Ovary (tissue), 3 donors: Measurements from ENCODE around the gene MANEAL.

Source experiments
- POLR2A ChIP-seq: fragments of 450-650 bp; IDR thresholded peaks from one replicate; pipeline ENCODE4 v1.6.1; 2017; ENCODE audit warnings: antibody characterized with exemption, mild to moderate bottlenecking, moderate library complexity
- TF ChIP-seq, protein P1 (sequence below), 3 donors: fragments of 450-650 bp in 2 of 3; fragments of 200-600 bp in 1 of 3; IDR thresholded peaks; one replicate each; pipeline versions ENCODE4 v1.5.1 to v1.8.0; 2016 to 2022; ENCODE audit warnings: antibody characterized with exemption in 3 of 3, mild to moderate bottlenecking in 1 of 3
- donor health status: DM: no; HTN: no; CAD: no.

DNA sequence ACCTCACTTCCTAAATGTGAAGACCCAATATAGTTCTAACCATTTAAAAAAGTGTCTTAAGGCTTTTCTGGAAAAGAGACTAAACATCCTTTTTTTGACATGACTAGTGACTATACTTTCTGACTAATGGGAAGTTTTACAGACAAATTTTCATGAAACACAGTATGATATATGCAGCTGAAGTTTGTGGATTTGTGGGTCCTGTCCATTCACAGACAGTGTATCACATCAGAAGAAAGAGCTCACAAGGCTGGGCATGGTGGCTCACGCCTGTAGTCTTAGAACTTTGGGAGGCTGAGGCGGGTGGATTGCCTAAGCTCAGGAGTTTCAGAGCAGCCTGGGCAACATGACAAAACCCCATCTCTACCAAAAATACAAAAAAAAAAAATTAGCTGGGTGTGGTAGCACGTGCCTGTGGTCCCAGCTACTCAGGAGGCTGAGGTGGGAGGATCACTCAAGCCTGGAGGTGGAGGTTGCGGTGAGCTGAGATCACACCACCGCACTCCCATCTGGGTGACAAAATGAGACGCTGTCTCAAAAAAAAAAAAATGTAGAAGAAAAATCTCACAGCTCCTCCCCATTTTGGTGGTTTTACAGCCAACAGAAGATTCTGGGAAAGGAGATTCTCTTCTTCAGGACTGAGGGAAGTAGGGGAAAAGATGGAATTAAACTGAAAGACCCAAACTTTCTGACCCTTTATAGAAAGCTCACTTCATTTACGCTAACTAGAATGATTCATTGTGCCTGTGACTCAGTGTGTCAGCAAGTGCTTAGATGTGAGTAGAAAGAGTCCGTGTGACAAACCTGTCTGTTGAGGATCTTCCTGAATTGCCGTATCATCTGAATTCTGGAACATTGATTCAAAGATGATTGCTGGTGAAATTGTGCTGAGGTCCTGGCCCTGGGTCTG lies 29.5 kb downstream of the MANEAL start:
- TF ChIP-seq, protein P1, sequence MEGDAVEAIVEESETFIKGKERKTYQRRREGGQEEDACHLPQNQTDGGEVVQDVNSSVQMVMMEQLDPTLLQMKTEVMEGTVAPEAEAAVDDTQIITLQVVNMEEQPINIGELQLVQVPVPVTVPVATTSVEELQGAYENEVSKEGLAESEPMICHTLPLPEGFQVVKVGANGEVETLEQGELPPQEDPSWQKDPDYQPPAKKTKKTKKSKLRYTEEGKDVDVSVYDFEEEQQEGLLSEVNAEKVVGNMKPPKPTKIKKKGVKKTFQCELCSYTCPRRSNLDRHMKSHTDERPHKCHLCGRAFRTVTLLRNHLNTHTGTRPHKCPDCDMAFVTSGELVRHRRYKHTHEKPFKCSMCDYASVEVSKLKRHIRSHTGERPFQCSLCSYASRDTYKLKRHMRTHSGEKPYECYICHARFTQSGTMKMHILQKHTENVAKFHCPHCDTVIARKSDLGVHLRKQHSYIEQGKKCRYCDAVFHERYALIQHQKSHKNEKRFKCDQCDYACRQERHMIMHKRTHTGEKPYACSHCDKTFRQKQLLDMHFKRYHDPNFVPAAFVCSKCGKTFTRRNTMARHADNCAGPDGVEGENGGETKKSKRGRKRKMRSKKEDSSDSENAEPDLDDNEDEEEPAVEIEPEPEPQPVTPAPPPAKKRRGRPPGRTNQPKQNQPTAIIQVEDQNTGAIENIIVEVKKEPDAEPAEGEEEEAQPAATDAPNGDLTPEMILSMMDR (IDR thresholded peaks at IDR 0.05): no peak
- TF ChIP-seq POLR2A: no peak
